Karpas-422 (cell line): ENCODE data around the gene ACSL6. TPM values are rescaled to one million over a fixed set of nuclear protein-coding genes. Genes with fewer than 3 reads are reported as not detected.

Source experiments
- DNase-seq: peaks from one replicate; pipeline ENCODE4 v3.0.0-alpha.2; 2015
- H2AFZ ChIP-seq: fragments of 200-600 bp; sonication (generic); 2 replicates; pipeline ENCODE4 v1.6.1; 2014; ENCODE audit warnings: antibody characterized with exemption, low read length, mixed read lengths
- H3K27ac ChIP-seq: fragments of 200-600 bp; sonication (generic); 2 replicates; pipeline ENCODE4 v1.5.1; 2014; ENCODE audit warnings: mild to moderate bottlenecking, low read length, moderate library complexity
- H3K27me3 ChIP-seq: fragments of 200-600 bp; sonication (generic); 2 replicates; pipeline ENCODE4 v1.6.1; 2014; ENCODE audit warnings: low read length, mixed read lengths
- H3K36me3 ChIP-seq: fragments of 200-600 bp; sonication (generic); 2 replicates; pipeline ENCODE4 v1.6.1; 2014; ENCODE audit warnings: low read length, mixed read lengths; ENCODE audit not compliant: insufficient read depth
- H3K4me1 ChIP-seq: fragments of 200-600 bp; sonication (generic); 2 replicates; pipeline ENCODE4 v1.6.1; 2014; ENCODE audit warnings: mild to moderate bottlenecking, low read length, mixed read lengths
- H3K4me2 ChIP-seq: fragments of 200-600 bp; sonication (generic); 2 replicates; pipeline ENCODE4 v1.6.1; 2014; ENCODE audit warnings: low read length, low read depth, mild to moderate bottlenecking; ENCODE audit not compliant: poor library complexity, severe bottlenecking
- H3K4me3 ChIP-seq: fragments of 200-600 bp; sonication (generic); 2 replicates; pipeline ENCODE4 v1.5.1; 2014; ENCODE audit warnings: mild to moderate bottlenecking, antibody characterized with exemption, low read length, mixed read lengths
- H3K79me2 ChIP-seq: fragments of 200-600 bp; sonication (generic); 2 replicates; pipeline ENCODE4 v1.6.1; 2014; ENCODE audit warnings: mild to moderate bottlenecking, low read length, mixed read lengths
- H3K9ac ChIP-seq: fragments of 200-600 bp; sonication (generic); 2 replicates; pipeline ENCODE4 v1.6.0; 2014; ENCODE audit warnings: low read length
- H3K9me2 ChIP-seq: fragments of 200-600 bp; sonication (generic), shearing (Covaris generic); replicated peaks from 2 replicates; pipeline ENCODE4 v1.6.0; 2014; ENCODE audit warnings: mild to moderate bottlenecking, low read length, moderate library complexity; ENCODE audit not compliant: insufficient read depth
- H3K9me3 ChIP-seq: fragments of 300-700, 200-600 bp; sonication (generic); 2 replicates; pipeline ENCODE4 v1.6.1; 2014; ENCODE audit warnings: low read length, mixed read lengths
- H4K20me1 ChIP-seq: fragments of 200-600 bp; sonication (generic); 2 replicates; pipeline ENCODE4 v1.6.1; 2014; ENCODE audit warnings: mild to moderate bottlenecking, antibody characterized with exemption, low read length, low read depth; ENCODE audit not compliant: insufficient read depth
- total RNA-seq: library from RNA; depleted of rRNA; stranded (reverse); fragments of >200 nt; shearing (Covaris generic); gene quantifications from 2 replicates; pipeline ENCODE4 v1.2.3, GENCODE V29; 2014; ENCODE audit warnings: low replicate concordance

The ACSL6 gene
- total RNA-seq, 1 experiment from 2014 or later, result not detected

GRCh38 chr5:132050661-132051552 is 39.4 kb upstream of the ACSL6 start:
- Histone ChIP-seq H3K9me3 (no peaks in the 10 kb centered on the region), H3K79me2 (no peaks in the 10 kb centered on the region), H3K4me2 (no peak overlapping the region)

DNA sequence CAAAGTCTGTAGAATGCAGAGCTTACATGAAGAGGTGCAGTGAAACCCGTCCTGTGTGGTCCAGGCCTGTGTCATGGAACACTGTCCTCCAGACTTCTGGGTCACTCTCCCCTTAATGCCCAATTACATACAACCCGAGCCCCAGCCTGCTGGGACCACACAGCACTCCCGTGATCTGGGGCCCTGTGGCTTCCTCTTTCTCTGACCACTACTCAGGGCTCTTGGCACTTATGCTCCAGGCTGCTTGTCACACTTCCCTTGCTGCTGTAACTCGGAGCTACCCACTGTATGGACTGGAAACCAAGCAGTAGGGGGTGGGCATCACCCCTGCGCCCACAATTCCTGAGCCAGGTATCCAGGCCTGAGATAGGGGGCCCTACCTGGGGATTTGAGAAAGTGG is 38.7 kb upstream of the ACSL6 start:
- Histone ChIP-seq H3K9me3 (no peaks in the 10 kb centered on the region), H3K27ac (no peak overlapping the region), H3K27me3 (no peaks in the 10 kb centered on the region), H3K9ac (no peak overlapping the region), H2AFZ (no peak overlapping the region), H3K79me2 (no peaks in the 10 kb centered on the region), H3K36me3 (no peaks in the 10 kb centered on the region), H3K4me3 (no peak overlapping the region), H4K20me1 (no peaks in the 10 kb centered on the region), H3K9me2 (no peaks in the 10 kb centered on the region), H3K4me2 (no peak overlapping the region), H3K4me1 (no peaks in the 10 kb centered on the region)
- DNase-seq, result no peak

More at GRCh38 chr5:132050661-132051552, 39.4 kb upstream of the ACSL6 start:
- no peaks in the 10 kb centered on the region for H3K36me3 ChIP-seq
- H4K20me1 ChIP-seq, result no peaks in the 10 kb centered on the region
- H3K9ac ChIP-seq, result no peak overlapping the region
- H3K27ac ChIP-seq, result no peak overlapping the region
- H3K27me3 ChIP-seq, result no peaks in the 10 kb centered on the region
- H3K9me2 ChIP-seq, result no peaks in the 10 kb centered on the region
- DNase-seq, result no peak
- H3K4me1 ChIP-seq, result no peaks in the 10 kb centered on the region
- no peak overlapping the region for H2AFZ ChIP-seq
- H3K4me3 ChIP-seq, result no peak overlapping the region

DNA sequence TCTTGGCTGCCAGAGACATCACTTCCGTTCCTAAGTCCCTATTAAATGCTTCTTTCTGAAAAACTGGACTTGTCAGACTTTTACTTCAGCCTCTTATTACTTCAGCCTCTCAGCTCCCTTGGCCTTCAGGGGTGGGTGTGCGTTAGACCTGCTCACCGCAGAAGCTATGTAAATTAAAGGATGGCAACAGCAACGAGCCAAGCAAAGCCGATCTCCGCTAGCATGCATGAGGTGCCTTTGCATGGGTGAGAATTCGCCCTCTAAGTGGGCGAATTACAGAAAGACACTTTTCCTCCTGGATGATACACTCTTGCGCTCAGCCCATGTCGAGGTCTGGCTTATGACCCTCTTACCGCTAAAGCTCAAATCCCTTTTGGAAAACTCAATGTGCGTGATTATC is 38.1 kb upstream of the ACSL6 start:
- Histone ChIP-seq H3K4me1 (no peaks in the 10 kb centered on the region), H2AFZ (no peak overlapping the region), H3K79me2 (no peaks in the 10 kb centered on the region), H3K4me2 (no peak overlapping the region), H3K36me3 (no peaks in the 10 kb centered on the region), H3K9me2 (no peaks in the 10 kb centered on the region), H3K27me3 (no peaks in the 10 kb centered on the region), H3K4me3 (no peak overlapping the region), H3K9me3 (no peaks in the 10 kb centered on the region), H3K9ac (no peak overlapping the region), H4K20me1 (no peaks in the 10 kb centered on the region), H3K27ac (no peak overlapping the region)
- DNase-seq, result no peak

GRCh38 chr5:132049093-132049492 is 37.6 kb upstream of the ACSL6 start:
- no peaks in the 10 kb centered on the region for H3K27me3 ChIP-seq
- DNase-seq, result no peak
- H3K27ac ChIP-seq, result no peak overlapping the region
- no peak overlapping the region for H3K4me3 ChIP-seq
- H2AFZ ChIP-seq, result no peak overlapping the region
- no peaks in the 10 kb centered on the region for H3K36me3 ChIP-seq
- H3K9ac ChIP-seq, result no peak overlapping the region
- no peaks in the 10 kb centered on the region for H3K79me2 ChIP-seq
- peaks cover 2% of the 10 kb centered on the region for H3K4me1 ChIP-seq
- no peaks in the 10 kb centered on the region for H3K9me3 ChIP-seq
- no peak overlapping the region for H3K4me2 ChIP-seq
- H4K20me1 ChIP-seq, result no peaks in the 10 kb centered on the region
- no peaks in the 10 kb centered on the region for H3K9me2 ChIP-seq

GRCh38 chr5:132046880-132047299 is 35.4 kb upstream of the ACSL6 start:
- Histone ChIP-seq H3K4me2 (no peak overlapping the region), H3K9me2 (no peaks in the 10 kb centered on the region), H3K9me3 (no peaks in the 10 kb centered on the region), H3K36me3 (no peaks in the 10 kb centered on the region), H3K27me3 (no peaks in the 10 kb centered on the region), H3K4me3 (no peak overlapping the region), H3K9ac (no peak overlapping the region), H3K4me1 (peaks cover 12% of the 10 kb centered on the region), H3K27ac (no peak overlapping the region), H2AFZ (no peak overlapping the region), H4K20me1 (no peaks in the 10 kb centered on the region), H3K79me2 (no peaks in the 10 kb centered on the region)
- DNase-seq, result no peak

DNA sequence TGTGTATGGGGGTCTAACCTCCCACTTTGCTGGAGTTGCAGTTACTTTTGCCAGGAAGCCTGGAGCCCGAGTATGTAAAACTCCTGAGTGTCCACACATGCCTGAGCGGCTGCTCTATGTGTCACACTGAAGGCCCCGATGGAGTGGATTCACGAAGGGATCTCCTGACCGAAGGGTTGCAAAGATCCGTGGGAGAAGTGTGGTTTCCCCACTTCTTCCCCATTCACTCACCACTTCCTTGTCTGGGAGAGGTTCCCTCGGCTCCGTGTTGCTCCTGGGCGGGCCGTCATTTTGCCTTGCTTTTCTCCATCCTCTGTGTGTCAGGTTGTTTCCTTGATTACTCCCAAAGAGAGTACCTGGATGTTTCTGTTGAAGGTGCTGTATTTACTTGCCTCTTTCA is 32.7 kb upstream of the ACSL6 start:
- no peak overlapping the region for H3K4me3 ChIP-seq
- H3K4me2 ChIP-seq, result peak overlapping the region; percentile 10
- H2AFZ ChIP-seq, result no peak overlapping the region
- no peaks in the 10 kb centered on the region for H3K79me2 ChIP-seq
- H3K36me3 ChIP-seq, result no peaks in the 10 kb centered on the region
- peaks cover 12% of the 10 kb centered on the region for H3K4me1 ChIP-seq
- no peak overlapping the region for H3K9ac ChIP-seq
- H3K27ac ChIP-seq, result no peak overlapping the region
- no peaks in the 10 kb centered on the region for H4K20me1 ChIP-seq
- no peak for DNase-seq
- H3K9me3 ChIP-seq, result no peaks in the 10 kb centered on the region
- H3K27me3 ChIP-seq, result no peaks in the 10 kb centered on the region
- no peaks in the 10 kb centered on the region for H3K9me2 ChIP-seq

- Histone ChIP-seq H3K4me2 (no peak overlapping the region), H3K27ac (no peak overlapping the region), H3K36me3 (no peaks in the 10 kb centered on the region), H2AFZ (no peak overlapping the region), H3K27me3 (no peaks in the 10 kb centered on the region), H3K9me2 (no peaks in the 10 kb centered on the region), H3K9me3 (no peaks in the 10 kb centered on the region), H3K4me3 (no peak overlapping the region), H3K79me2 (no peaks in the 10 kb centered on the region), H4K20me1 (no peaks in the 10 kb centered on the region), H3K4me1 (no peaks in the 10 kb centered on the region), H3K9ac (no peak overlapping the region)
- no peak for DNase-seq
These were observed 25.9 kb upstream of the ACSL6 start for GRCh38 chr5:132037353-132037752.

DNA sequence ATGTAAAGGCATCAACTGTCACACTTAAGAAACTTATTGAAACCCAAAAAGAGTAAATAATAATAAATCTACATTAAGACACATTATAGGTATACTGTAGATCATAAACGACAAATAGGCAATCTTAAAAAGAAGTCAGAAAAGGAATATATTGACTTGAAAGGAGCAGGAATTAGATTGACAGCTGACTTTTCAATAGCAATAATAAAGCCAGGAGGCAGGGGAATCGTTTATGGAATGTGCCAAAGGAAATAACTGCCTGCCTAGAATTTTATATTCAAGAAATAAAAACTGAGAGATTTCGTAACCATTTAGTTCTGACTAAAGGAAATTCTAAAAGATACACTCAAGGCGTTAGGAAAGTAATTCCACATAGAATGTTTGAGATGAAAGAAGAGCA is 21.7 kb upstream of the ACSL6 start:
- Histone ChIP-seq H3K4me3 (no peak overlapping the region), H4K20me1 (no peaks in the 10 kb centered on the region), H3K9ac (no peak overlapping the region), H3K27me3 (no peaks in the 10 kb centered on the region), H3K36me3 (no peaks in the 10 kb centered on the region), H2AFZ (no peak overlapping the region), H3K4me1 (no peaks in the 10 kb centered on the region), H3K79me2 (no peaks in the 10 kb centered on the region), H3K4me2 (no peak overlapping the region), H3K27ac (no peak overlapping the region), H3K9me2 (no peaks in the 10 kb centered on the region), H3K9me3 (no peaks in the 10 kb centered on the region)
- no peak for DNase-seq
